ENCODE data around the gene VAV2. TPM values are rescaled to one million over a fixed set of nuclear protein-coding genes. Genes with fewer than 3 reads are reported as not detected.

Gene VAV2
- polyA plus RNA-seq, 2 of the 4 experiments (the other 2 are of a cell fraction) = 9.8 to 21.4 TPM

- 94% methylated on average over 8 of the region's 10 CpGs for WGBS (ENCODE audit: missing lambda C conversion rate)
Observed at GRCh38 chr9:133938086-133938485, 54.0 kb downstream of the VAV2 start.

GRCh38 chr9:133937120-133937519 lies 55.0 kb downstream of the VAV2 start:
- no peak overlapping the region for H3K27ac ChIP-seq
- 73% methylated on average over 4 of the region's 4 CpGs for WGBS (ENCODE audit: missing lambda C conversion rate)
- TF ChIP-seq ESRRA (IDR thresholded peaks at IDR 0.05; ENCODE audit: borderline replicate concordance, low read length) (no peak), BCL3 (IDR thresholded peaks at IDR 0.05) (no peak), EP300 (IDR thresholded peaks at IDR 0.05) (no peak), TFCP2L1 (CRISPR knock-in tag; IDR thresholded peaks at IDR 0.05) (no peak), POLR2AphosphoS2 (conservative IDR thresholded peaks at IDR 0.05; ENCODE audit: low read length) (no peak), POLR2A (IDR thresholded peaks at IDR 0.05; ENCODE audit: low read length) (no peak), PBX3 (IDR thresholded peaks at IDR 0.05) (no peak), ATOH8 (CRISPR knock-in tag; IDR thresholded peaks at IDR 0.05; ENCODE audit: low read depth) (no peak), HOXA7 (CRISPR knock-in tag; IDR thresholded peaks at IDR 0.05) (no peak), RNF2 (IDR thresholded peaks at IDR 0.05; ENCODE audit: borderline replicate concordance, low read depth) (no peak), ELK1 (IDR thresholded peaks at IDR 0.05; ENCODE audit: low read depth, low read length) (no peak), CHD4 (IDR thresholded peaks at IDR 0.05; ENCODE audit: borderline replicate concordance) (no peak), CBX8 (IDR thresholded peaks at IDR 0.05) (no peak), NR3C1 (IDR thresholded peaks at IDR 0.05) (no peak), CHD2 (IDR thresholded peaks at IDR 0.05; ENCODE audit: low read length, partially characterized antibody) (no peak), CBX2 (IDR thresholded peaks at IDR 0.05; ENCODE audit: borderline replicate concordance, low read depth) (no peak), BHLHE40 (IDR thresholded peaks at IDR 0.05; ENCODE audit: low read depth, low read length) (no peak), NFE2L2 (conservative IDR thresholded peaks at IDR 0.05; ENCODE audit: low read length) (no peak), ZNF302 (CRISPR knock-in tag; IDR thresholded peaks at IDR 0.05) (no peak)
- FAIRE-seq (no peak), DNase-seq (ENCODE audit: low read depth in 1 of 2, low spot score in 1 of 2) (no peak), ATAC-seq (no peak)
- no peak overlapping the region for H3K4me3 ChIP-seq
- ChIA-PET CTCF (no interaction called here), POLR2A (no interaction called here)
- H3K9me3 ChIP-seq = no peaks in the 10 kb centered on the region
- no peak overlapping the region for H3K4me2 ChIP-seq
- H3K4me1 ChIP-seq = peaks cover 10% of the 10 kb centered on the region; the same call in 1 of the 3 replicates

More at GRCh38 chr9:133938086-133938485, 54.0 kb downstream of the VAV2 start:
- FAIRE-seq (no peak), DNase-seq (ENCODE audit: low read depth in 1 of 2, low spot score in 1 of 2) (no peak), ATAC-seq (no peak)
- ChIA-PET CTCF (interaction anchor here (1.0 kb wide), 1 partner anchor 56 kb away, joined by 3 read pairs; no protein-coding TSS in a partner anchor), POLR2A (no interaction called here)
- no peak overlapping the region for H3K27ac ChIP-seq
- no peak for TF ChIP-seq HES2 (IDR thresholded peaks at IDR 0.05)
- TF ChIP-seq ZC3H11A (IDR thresholded peaks at IDR 0.05) = no peak
- no peak for TF ChIP-seq HOXA7 (CRISPR knock-in tag; IDR thresholded peaks at IDR 0.05)
- no peak for TF ChIP-seq TFCP2L1 (CRISPR knock-in tag; IDR thresholded peaks at IDR 0.05)
- no peak for TF ChIP-seq FOSB (CRISPR knock-in tag; IDR thresholded peaks at IDR 0.05)
- TF ChIP-seq POLR2AphosphoS2 (conservative IDR thresholded peaks at IDR 0.05; ENCODE audit: low read length) = no peak
- no peak for TF ChIP-seq ZNF302 (CRISPR knock-in tag; IDR thresholded peaks at IDR 0.05)
- TF ChIP-seq MAX (IDR thresholded peaks at IDR 0.05) = no peak
- no peak for TF ChIP-seq GATA3 (IDR thresholded peaks at IDR 0.05; ENCODE audit: borderline replicate concordance)
- H3K4me1 ChIP-seq = peaks cover 10% of the 10 kb centered on the region; the same call in 1 of the 3 replicates
- H3K9me3 ChIP-seq = no peaks in the 10 kb centered on the region
- no peak overlapping the region for H3K4me3 ChIP-seq
- H3K4me2 ChIP-seq = no peak overlapping the region

All from A549 (cell line).